KMS-11 (cell line): ENCODE measurements around the gene ZNF543.

Source experiments
- H2AFZ ChIP-seq: fragments of 200-600 bp; sonication (generic); 2 replicates; pipeline ENCODE4 v1.6.1; 2016; ENCODE audit warnings: antibody characterized with exemption, mixed run types, low read depth
- H3K27ac ChIP-seq: fragments of 200-600 bp; sonication (generic); 2 replicates; pipeline ENCODE4 v1.6.1; 2016; ENCODE audit warnings: mild to moderate bottlenecking, mixed run types
- H3K27me3 ChIP-seq: fragments of 200-600 bp; sonication (generic); 2 replicates; pipeline ENCODE4 v1.6.1; 2017; ENCODE audit warnings: mild to moderate bottlenecking, low read depth, mixed run types, moderate library complexity; ENCODE audit not compliant: insufficient read depth
- H3K36me3 ChIP-seq: fragments of 200-600 bp; sonication (generic); 2 replicates; pipeline ENCODE4 v1.6.1; 2017; ENCODE audit warnings: mild to moderate bottlenecking, mixed run types; ENCODE audit not compliant: insufficient read depth
- H3K4me1 ChIP-seq: fragments of 200-600 bp; sonication (generic); 2 replicates; pipeline ENCODE4 v1.6.1; 2016; ENCODE audit warnings: mild to moderate bottlenecking, low read depth, mixed run types; ENCODE audit not compliant: poor library complexity, severe bottlenecking
- H3K4me2 ChIP-seq: fragments of 200-600 bp; sonication (generic); 2 replicates; pipeline ENCODE4 v1.7.0; 2016; ENCODE audit warnings: mild to moderate bottlenecking, mixed run types
- H3K4me3 ChIP-seq: fragments of 200-600 bp; sonication (generic); IDR thresholded peaks from 2 replicates; pipeline ENCODE4 v1.6.1; 2017; ENCODE audit warnings: low read depth, low read length, mixed read lengths; ENCODE audit not compliant: insufficient read depth
- H3K79me2 ChIP-seq: fragments of 200-600 bp; sonication (generic); 2 replicates; pipeline ENCODE4 v1.6.1; 2016; ENCODE audit warnings: low read depth, mixed run types; ENCODE audit not compliant: insufficient read depth
- H3K9ac ChIP-seq: fragments of 200-600 bp; sonication (generic); 2 replicates; pipeline ENCODE4 v1.6.1; 2016; ENCODE audit warnings: mild to moderate bottlenecking, mixed run types
- H4K20me1 ChIP-seq: fragments of 200-600 bp; sonication (generic); 2 replicates; pipeline ENCODE4 v1.6.1; 2016; ENCODE audit warnings: mild to moderate bottlenecking, mixed run types; ENCODE audit not compliant: insufficient read depth
- CTCF ChIP-seq: fragments of 200-600 bp; sonication (generic); conservative IDR thresholded peaks from 2 replicates; pipeline ENCODE4 v1.6.1; 2017; ENCODE audit warnings: low read depth, mild to moderate bottlenecking, antibody characterized with exemption, low read length, moderate library complexity, mixed read lengths

The ZNF543 gene

GRCh38 chr19:57288373-57288772 lies 31.9 kb upstream of the ZNF543 start:
- no peak overlapping the region for H3K4me3 ChIP-seq
- H2AFZ ChIP-seq, result no peak overlapping the region
- no peaks in the 10 kb centered on the region for H3K27me3 ChIP-seq
- no peaks in the 10 kb centered on the region for H4K20me1 ChIP-seq
- no peak overlapping the region for H3K9ac ChIP-seq
- H3K4me2 ChIP-seq, result no peak overlapping the region
- H3K79me2 ChIP-seq, result peaks cover 47% of the 10 kb centered on the region
- H3K36me3 ChIP-seq, result peaks cover 66% of the 10 kb centered on the region
- TF ChIP-seq CTCF, result no peak
- no peaks in the 10 kb centered on the region for H3K4me1 ChIP-seq
- no peak overlapping the region for H3K27ac ChIP-seq

- no peak overlapping the region for H2AFZ ChIP-seq
- no peaks in the 10 kb centered on the region for H4K20me1 ChIP-seq
- peaks cover 30% of the 10 kb centered on the region; the same call in 1 of the 2 replicates for H3K79me2 ChIP-seq
- no peaks in the 10 kb centered on the region for H3K27me3 ChIP-seq
- H3K27ac ChIP-seq, result no peak overlapping the region
- no peak overlapping the region for H3K9ac ChIP-seq
- TF ChIP-seq CTCF, result no peak
- peaks cover 53% of the 10 kb centered on the region for H3K36me3 ChIP-seq
- H3K4me2 ChIP-seq, result no peak overlapping the region
- no peak overlapping the region for H3K4me3 ChIP-seq
- no peaks in the 10 kb centered on the region for H3K4me1 ChIP-seq
Observed at GRCh38 chr19:57290970-57291369, 29.3 kb upstream of the ZNF543 start.

GRCh38 chr19:57292547-57292946 lies 27.7 kb upstream of the ZNF543 start:
- Histone ChIP-seq H4K20me1 (no peaks in the 10 kb centered on the region), H3K9ac (no peak overlapping the region), H3K4me3 (no peak overlapping the region), H3K79me2 (peaks cover 22% of the 10 kb centered on the region; the same call in 1 of the 2 replicates), H3K27me3 (no peaks in the 10 kb centered on the region), H3K27ac (no peak overlapping the region), H3K36me3 (peaks cover 44% of the 10 kb centered on the region), H3K4me2 (no peak overlapping the region), H2AFZ (no peak overlapping the region), H3K4me1 (no peaks in the 10 kb centered on the region)
- TF ChIP-seq CTCF, result no peak

GRCh38 chr19:57293719-57294118 lies 26.6 kb upstream of the ZNF543 start:
- Histone ChIP-seq H2AFZ (no peak overlapping the region), H3K27ac (no peak overlapping the region), H4K20me1 (0 out of 2 replicates have a peak, but pooled peaks cover 4% of the 10 kb centered on the region), H3K27me3 (no peaks in the 10 kb centered on the region), H3K4me2 (no peak overlapping the region), H3K36me3 (peaks cover 33% of the 10 kb centered on the region), H3K4me3 (no peak overlapping the region), H3K4me1 (no peaks in the 10 kb centered on the region), H3K9ac (no peak overlapping the region), H3K79me2 (peaks cover 17% of the 10 kb centered on the region; the same call in 1 of the 2 replicates)
- TF ChIP-seq CTCF, result no peak
